ENCODE data around the gene TAF6L.
"Not testable (repeated sequence)": the region's sequence is repeated elsewhere in the genome, so short reads cannot be mapped to it uniquely, and the experiment has no call there.

TAF6L gene

GRCh38 chr11:62757846-62758788 lies 13.1 kb upstream of the TAF6L start:
- no peak for DNase-seq

DNA sequence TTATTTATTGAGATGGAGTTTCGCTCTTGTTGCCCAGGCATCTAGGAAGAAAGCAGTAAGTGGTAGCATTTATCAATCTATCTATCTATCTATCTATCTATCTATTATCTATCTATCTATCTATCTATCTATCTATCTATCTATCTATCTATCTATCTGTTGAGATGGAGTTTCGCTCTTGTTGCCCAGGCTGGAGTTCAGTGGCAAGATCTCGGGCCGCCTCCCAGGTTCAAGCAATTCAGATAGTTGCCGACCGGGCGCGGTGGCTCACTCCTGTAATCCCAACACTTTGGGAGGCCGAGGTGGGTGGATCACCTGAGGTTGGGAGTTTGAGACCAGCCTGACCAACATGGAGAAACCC lies 10.3 kb upstream of the TAF6L start:
- DNase-seq, result not testable (repeated sequence)

DNA sequence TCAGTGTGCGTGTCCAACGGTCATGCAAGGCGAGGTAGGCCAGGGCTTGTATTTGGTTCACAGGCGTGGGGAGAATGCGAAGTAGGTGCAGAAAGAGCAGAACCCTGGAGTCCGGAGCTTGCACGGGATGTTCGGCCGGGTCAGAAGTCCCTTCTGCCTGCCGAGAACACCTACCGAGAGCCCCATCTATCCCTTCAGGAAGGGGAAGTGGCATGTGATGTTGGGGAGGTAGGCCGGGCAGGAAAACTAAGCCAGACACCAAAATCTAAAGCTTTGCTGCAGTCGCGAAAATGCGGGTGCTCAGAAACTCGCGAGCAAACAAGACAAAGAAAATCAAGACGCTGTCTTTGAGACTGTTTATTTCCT lies 435 bp upstream of the TAF6L start:
- DNase-seq, result peak; percentile 37

DNA sequence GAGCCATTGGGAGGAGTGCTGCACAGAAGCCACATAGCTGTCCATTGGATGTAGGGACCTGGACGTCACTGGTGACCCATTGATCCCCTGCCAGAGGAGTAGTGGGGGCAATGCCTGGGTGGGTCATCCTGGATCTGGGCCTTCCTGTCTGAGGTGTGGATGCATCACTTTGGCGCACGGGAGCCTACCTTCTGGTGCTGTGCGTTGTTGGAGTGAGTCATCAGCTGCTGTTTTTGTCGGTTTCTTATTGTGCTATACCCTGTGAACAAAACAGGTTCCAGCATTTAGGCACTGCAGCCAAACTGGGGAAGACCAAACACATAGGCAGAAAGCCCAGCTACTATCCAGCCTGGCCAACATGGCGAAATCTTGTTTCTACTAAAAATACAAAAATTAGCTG lies 3.2 kb downstream of the TAF6L start:
- DNase-seq, result no peak

DNA sequence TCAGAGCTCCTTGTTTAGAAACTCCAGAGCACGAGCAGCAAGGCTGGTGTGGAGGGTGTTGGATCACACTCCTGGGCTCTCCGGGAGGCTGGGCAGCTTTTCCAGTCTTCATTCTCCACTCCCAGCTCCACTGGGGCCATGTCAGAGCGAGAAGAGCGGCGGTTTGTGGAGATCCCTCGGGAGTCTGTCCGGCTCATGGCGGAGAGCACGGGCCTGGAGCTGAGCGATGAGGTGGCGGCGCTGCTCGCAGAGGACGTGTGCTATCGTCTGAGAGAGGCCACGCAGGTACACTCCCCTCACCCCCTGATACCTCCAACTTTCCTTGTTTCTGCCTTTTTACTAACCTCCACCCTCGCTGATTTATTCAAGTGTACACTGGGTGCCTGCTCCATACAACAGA lies 4.5 kb downstream of the TAF6L start:
- DNase-seq, result no peak

DNA sequence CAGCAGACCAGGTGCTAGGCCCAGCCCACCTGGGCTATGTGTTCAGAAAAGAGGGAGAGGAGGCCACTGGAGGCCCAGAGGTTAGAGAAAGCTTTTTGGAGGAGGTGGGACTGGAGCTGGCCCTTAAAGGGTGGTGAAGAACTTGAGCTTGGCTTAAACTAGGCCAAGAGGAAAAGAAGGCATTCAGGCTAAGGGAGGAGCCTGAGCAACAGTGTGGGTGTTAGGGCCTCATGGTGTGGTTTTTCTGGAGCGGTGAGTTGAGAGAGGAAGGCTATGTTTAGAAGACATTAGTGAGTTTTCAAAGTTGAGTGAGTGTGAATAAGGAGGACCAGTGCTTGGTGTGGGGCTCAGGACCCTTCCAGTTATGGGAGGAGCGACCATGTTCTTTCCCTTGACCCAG lies 6.2 kb downstream of the TAF6L start:
- DNase-seq, result no peak

GRCh38 chr11:62778441-62778840 lies 7.2 kb downstream of the TAF6L start:
- DNase-seq, result no peak

DNA sequence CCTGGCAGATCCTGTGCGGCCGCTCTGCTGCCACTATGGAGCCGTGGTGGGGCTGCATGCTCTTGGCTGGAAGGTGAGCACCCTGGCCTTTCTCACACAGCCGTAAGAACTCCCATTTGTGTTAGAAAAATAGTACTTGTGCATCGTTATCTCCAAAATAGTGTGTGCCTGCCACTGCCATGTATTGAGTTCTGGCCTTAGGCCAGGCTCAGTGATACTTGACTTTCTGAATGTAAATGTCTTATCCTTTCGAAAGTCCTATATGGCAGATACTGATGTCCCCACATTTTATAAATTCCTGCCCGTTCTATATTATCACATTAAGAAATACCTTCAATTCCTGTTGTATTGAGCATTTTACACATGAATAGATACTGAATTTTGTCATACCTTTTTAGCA lies 11.6 kb downstream of the TAF6L start:
- DNase-seq, result no peak

DNA sequence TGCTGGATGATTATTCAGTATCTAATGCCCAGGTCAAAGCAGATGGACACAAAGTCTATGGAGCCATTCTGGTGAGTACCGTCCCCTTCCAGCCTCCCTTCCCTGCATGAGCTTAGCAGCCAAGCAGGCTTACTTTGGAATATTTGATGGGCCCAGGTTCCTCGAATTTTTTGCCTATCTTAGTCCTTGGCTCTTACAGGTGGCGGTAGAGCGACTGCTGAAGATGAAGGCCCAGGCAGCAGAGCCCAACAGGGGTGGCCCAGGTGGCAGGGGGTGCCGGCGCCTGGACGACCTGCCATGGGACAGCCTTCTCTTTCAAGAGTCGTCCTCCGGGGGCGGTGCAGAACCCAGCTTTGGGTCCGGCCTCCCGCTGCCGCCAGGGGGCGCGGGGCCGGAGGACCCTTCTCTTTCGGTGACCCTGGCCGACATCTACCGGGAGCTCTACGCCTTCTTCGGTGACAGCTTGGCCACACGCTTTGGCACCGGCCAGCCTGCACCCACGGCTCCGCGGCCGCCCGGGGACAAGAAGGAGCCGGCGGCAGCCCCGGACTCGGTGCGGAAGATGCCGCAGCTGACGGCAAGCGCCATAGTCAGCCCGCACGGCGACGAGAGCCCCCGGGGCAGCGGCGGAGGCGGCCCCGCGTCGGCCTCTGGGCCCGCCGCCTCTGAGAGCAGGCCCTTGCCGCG lies 15.3 kb downstream of the TAF6L start:
- DNase-seq, result peak; percentile 92

DNA sequence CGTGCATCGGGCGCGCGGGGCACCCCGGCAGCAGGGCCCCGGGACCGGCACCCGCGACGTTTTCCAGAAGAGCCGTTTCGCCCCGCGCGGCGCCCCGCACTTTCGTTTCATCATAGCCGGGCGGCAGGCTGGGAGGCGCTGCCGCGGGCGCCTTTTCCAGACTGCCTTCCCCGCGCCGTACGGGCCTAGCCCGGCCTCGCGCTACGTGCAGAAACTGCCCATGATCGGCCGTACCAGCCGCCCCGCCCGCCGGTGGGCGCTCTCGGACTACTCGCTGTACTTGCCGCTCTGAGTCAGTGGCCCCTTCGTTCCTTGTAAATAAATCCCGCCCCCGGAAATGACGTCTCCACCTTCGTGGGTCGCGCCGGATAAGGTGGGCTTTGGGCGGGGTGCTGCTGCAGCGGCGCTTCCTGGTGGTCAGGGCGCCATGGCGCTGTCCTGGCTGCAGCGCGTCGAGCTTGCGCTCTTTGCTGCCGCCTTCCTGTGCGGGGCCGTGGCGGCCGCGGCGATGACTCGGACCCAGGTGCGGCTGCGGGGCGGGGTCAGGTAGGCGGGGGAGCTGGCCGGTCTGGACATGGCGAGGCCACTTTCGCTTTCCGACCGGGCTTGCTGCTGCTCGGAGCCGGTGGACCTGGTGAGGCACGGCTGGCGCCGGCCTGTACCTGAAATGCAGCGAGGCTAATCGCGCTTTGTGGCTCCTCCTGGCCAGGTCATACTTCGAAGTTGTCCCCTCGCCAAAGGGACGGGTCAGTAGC lies 16.0 kb downstream of the TAF6L start, which contains the start of gene TMEM179B:
Gene TMEM179B, plus strand, starts transcription at position 398 of the 755 bp plus-strand sequence. Its CDS starts 30 bp downstream, at position 428.
- peak; percentile 98 for DNase-seq

- peak; percentile 8 for DNase-seq
Measured at GRCh38 chr11:62788991-62789390, 17.8 kb downstream of the TAF6L start.

DNA sequence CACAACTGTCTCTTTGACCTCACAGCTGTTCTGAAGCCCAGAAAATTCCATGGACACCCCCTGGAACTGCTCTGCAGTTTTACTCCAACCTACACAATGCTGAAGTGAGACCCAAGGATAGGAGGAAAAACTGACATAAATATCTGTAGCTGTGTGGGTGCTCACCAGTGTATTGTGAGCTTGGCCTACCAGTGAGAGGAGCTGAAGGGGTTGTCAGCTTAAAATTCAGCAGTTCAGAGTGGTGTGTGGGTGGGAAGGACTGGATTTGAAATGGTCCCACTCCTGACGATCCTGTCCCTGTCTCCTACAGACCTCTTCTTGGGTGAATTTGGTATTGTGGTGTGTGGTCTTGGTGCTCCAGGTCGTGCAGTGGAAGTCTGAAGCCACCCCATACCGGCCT lies 18.4 kb downstream of the TAF6L start:
- no peak for DNase-seq

DNA sequence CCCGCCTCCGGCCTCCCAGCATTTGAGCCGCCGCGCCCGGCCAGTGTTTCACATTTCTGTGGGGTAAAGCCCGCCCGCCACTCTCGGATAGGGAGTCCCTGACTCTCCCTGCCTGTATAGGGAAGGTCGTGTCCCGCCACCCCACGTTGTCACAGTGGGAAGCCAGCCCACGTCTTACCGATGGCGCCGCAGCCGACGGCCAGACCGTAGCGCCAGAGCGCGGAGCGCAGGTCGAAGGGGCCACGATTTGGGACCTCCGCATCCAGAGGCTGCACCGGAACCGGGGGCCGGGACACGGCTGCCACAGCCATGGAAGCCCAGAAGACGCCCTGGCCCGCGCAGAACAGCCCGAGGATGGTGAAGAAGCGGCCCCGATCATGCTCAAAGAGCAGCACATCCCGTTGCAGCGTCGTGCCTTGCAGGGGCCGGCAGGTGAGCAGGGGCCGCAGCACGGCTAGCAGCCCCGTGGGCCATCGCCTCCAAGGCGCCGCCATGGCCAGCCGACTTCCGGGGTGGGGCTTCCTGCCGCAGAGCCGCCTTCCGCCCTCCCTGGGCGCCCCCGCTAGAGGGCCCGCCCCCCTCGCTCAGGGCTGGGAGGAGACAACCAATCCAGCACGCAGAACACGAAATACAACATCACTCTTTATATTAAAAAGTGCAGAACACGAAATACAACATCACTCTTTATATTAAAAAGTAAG lies 20.5 kb downstream of the TAF6L start, which contains the start of gene TMEM223:
Gene TMEM223, minus strand, starts transcription at position 506 of the 701 bp plus-strand sequence. Its CDS starts 12 bp downstream, at position 494.
- peak; percentile 93 for DNase-seq

DNA sequence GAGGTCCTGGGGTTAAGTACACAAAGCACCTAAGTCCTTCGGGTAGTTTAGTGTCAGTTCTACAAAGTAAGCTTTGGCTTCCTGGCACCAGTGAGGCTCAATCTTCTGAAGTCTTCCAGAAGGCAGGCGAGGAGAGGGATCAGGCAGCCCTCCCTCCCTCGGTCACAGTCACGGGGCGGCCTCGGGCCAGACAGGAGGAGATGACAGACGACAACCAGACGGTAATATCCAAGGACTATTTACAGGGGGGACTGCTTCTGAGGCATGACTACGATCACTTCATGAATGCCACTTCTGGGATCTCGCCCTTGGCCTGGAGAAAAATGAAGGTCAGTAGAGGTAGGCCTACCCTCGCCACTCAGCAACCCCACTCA lies 21.0 kb downstream of the TAF6L start:
- no peak for DNase-seq

DNA sequence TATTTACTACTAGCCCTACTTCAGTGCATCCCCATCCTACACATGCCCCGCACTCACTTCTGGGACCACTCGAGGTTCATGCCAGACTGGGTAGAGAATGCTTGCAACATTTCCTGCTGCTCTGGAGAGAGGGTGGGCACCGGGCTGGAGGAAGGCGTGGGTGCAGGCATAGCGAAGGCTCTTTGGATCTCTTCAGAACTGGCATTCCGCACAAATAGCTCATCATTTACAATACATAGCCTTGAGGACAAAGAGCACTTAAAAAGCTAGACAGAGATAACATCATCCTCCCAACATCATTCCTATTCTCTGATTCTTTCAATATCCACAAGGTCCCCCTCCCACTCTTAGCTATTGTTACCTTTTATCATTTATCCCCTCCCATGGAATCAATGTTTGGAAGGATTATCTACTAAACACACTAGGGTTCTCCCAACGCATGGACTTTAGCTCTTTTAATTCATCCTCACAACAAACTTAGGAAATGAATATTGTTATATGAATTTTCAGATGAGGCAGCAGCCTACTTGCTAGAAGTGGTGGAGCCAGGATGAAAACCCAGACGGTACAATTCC lies 23.1 kb downstream of the TAF6L start:
- no peak for DNase-seq

GRCh38 chr11:62796281-62796680 lies 25.1 kb downstream of the TAF6L start:
- DNase-seq, result no peak

GRCh38 chr11:62799486-62799885 lies 28.3 kb downstream of the TAF6L start:
- DNase-seq, result no peak

DNA sequence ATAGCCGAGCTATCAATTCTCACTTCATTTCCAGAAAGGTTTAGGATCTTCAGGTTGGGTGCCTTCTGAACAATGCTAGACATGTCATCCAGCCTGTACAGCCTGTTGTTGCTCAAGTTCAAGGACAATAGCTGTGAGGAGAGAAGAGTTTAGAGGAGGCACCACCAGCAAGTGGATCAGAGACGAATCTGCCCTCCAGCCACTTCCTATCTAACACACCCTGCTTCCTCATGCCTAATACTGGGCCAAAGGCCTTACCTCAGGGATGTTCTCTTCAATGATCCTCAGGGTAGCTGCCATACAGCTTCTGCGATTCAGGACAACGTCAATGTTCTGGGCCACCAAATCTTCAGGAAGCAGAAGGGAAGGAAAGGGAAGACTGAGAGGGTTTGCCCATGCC lies 29.9 kb downstream of the TAF6L start:
- no peak for DNase-seq

- peak; percentile 23 for DNase-seq
Measured at GRCh38 chr11:62804310-62805075, 33.3 kb downstream of the TAF6L start.

DNA sequence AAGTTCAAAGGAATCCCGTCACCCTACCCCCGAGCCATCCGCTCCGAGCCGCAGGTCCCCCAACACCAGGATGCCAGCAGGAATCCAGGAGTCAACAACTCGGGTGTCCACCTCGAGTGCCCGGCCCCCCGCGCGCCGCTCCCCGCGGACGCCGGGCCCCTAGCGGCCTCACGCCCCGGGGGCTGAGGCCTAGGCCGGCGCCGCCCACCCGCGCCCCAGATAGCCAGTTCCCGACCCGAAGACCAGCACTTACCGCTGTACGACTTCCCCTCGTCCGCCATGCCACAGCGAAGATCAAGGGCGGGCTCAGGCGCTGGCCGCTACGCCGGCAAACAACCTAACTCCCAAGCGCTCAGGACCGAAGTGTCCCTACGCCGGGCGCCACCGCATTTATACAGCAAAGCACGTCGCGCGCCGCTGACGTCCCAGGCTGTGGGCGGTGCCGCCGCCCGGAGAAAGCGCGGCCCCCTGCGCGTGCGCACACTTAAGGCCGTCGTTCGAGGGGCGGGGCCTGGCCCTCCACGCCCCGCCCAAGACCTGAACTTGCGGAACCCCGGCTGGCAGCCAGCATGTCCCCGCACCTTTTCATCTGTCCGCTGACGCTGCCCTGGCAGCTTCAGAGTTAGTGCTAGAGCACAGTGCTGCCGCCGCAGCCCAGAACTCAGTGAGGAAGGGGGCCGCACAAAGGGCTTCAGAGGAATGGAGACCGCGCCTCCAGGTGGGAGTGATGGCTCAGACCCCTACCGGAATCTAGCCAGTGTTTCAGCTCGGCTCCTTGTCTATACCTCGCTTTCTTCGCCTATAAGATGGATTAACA lies 34.1 kb downstream of the TAF6L start, which contains the start of gene NXF1:
Gene NXF1, minus strand, starts transcription at position 365 of the 817 bp plus-strand sequence. Its CDS starts 84 bp downstream, at position 281.
- DNase-seq, result peak; percentile 97

Measured in activated CD4-positive, alpha-beta T cell treated with anti-CD3 and anti-CD28 coated beads, Interleukin-2, Interleukin-6, amounts not matched to agents 100 ng/mL and 50 ng/mL, durations not matched to agents 16 hours and 8 hours (primary cell).